NCI-H460 (cell line): Measurements from ENCODE around the gene TRIM14. TPM values are rescaled to one million over a fixed set of nuclear protein-coding genes. Genes with fewer than 3 reads are reported as not detected.

ENCODE experiments used
- small RNA-seq, 2 experiments: library from RNA; depleted of rRNA; stranded (forward); fragments of <200 nt; gene quantifications; one replicate each; pipeline ENCODE3, GENCODE V24; 2014
- total RNA-seq: library from RNA; depleted of rRNA; stranded (reverse); fragments of >200 nt; shearing (Covaris generic); gene quantifications from 2 replicates; pipeline ENCODE4 v1.2.3, GENCODE V29; 2014; rRNA removed

The TRIM14 gene
- total RNA-seq, 1 experiment from 2014 or later, result 10.4 TPM

Small RNAs within 50 kb of the gene (small RNA-seq; reads per million reads assigned to genes)
- 0 reads per million in 2 experiments for gene RF00017
- 0 reads per million in 2 experiments for gene RNU6-918P

Other genes starting within 250 kb of the TRIM14 start
- 19.6 and 21.8 TPM in 2 replicates for gene TRMO, start 196.7 kb downstream of the TRIM14 start, total RNA-seq
- gene HEMGN, start 181.1 kb downstream of the TRIM14 start, total RNA-seq, result not detected in 2 replicates
- 34.6 and 72.5 TPM in 2 replicates for gene ANP32B, start 135.9 kb downstream of the TRIM14 start, total RNA-seq
- gene NANS, start 62.5 kb downstream of the TRIM14 start, total RNA-seq, result 75.5 and 80.8 TPM in 2 replicates
- gene CORO2A, start 73.4 kb upstream of the TRIM14 start, total RNA-seq, result 0.69 and 0.92 TPM in 2 replicates
- 12.6 and 14.5 TPM in 2 replicates for gene TBC1D2, start 136.4 kb upstream of the TRIM14 start, total RNA-seq